Calu3 (cell line): ENCODE results near the gene TRIM67. TPM values are rescaled to one million over a fixed set of nuclear protein-coding genes. Genes with fewer than 3 reads are reported as not detected.
A peak's percentile ranks its signal among the peaks of the same experiment; 100 is the strongest.

ENCODE experiments used
- Bru-seq: library from RNA; stranded (reverse); fragments of 400-500 nt; gene quantifications from one replicate; lab custom pipeline; 2021; lab: Mats Ljungman, UMichigan
- BruChase-seq, 2 experiments: library from RNA; stranded (reverse); fragments of 400-500 nt; gene quantifications; one replicate each; lab custom pipeline; 2021; lab: Mats Ljungman, UMichigan
- BruUV-seq: library from RNA; stranded (reverse); fragments of 400-500 nt; replicated peaks from 2 replicates; lab custom pipeline; 2021; lab: Mats Ljungman, UMichigan
- CTCF ChIA-PET: fragments of 300-600 bp; sonication (Branson Sonifier 250); formaldehyde crosslinking; loops from one replicate; lab custom pipeline; 2022; ENCODE audit warnings: antibody characterized with exemption; lab: Charles Lee
- DNase-seq: peaks from one replicate; pipeline ENCODE4 v3.0.0; 2022
- H3K27ac Mint-ChIP-seq: one replicate; pipeline ENCODE4 v1.8.0; 2022; ENCODE audit warnings: mixed read lengths; ENCODE audit not compliant: unreplicated experiment
- H3K27me3 Mint-ChIP-seq: one replicate; pipeline ENCODE4 v1.8.0; 2022; ENCODE audit warnings: mixed read lengths; ENCODE audit not compliant: unreplicated experiment
- H3K36me3 Mint-ChIP-seq: one replicate; pipeline ENCODE4 v1.8.0; 2022; ENCODE audit warnings: mild to moderate bottlenecking, moderate library complexity, mixed read lengths; ENCODE audit not compliant: insufficient read depth, unreplicated experiment
- H3K4me1 Mint-ChIP-seq: one replicate; pipeline ENCODE4 v1.8.0; 2022; ENCODE audit warnings: mild to moderate bottlenecking, low read depth, mixed read lengths; ENCODE audit not compliant: unreplicated experiment
- H3K4me3 Mint-ChIP-seq: one replicate; pipeline ENCODE4 v1.8.0; 2022; ENCODE audit warnings: mild to moderate bottlenecking, low read depth, moderate library complexity, mixed read lengths; ENCODE audit not compliant: unreplicated experiment
- H3K9me3 Mint-ChIP-seq: one replicate; pipeline ENCODE4 v1.8.0; 2022; ENCODE audit warnings: low read depth, mixed read lengths; ENCODE audit not compliant: unreplicated experiment
- intact Hi-C: fragments of 100-400 bp; cut with micrococcal nuclease; formaldehyde crosslinking; loops from one replicate; pipeline ENCODE4 v1.10.0; 2022; ENCODE audit not compliant: unreplicated experiment
- long read RNA-seq: library from polyadenylated mRNA; stranded (forward); transcript quantifications from one replicate; pipeline ENCODE4 v2.0.0, GENCODE V29; 2022
- total RNA-seq: library from RNA; stranded (reverse); gene quantifications from 2 replicates; pipeline ENCODE4 v1.2.3, GENCODE V29; 2022
- TF ChIP-seq, protein P1 (sequence below): fragments of 200-600 bp; IDR thresholded peaks from one replicate; pipeline ENCODE4 v1.8.0; 2022; ENCODE audit warnings: antibody characterized with exemption; ENCODE audit not compliant: unreplicated experiment

The TRIM67 gene
- total RNA-seq (0.09 and 0.15 TPM in 2 replicates), Bru-seq, nascent RNA (percentile 9 among the genes with signal in this experiment), BruChase-seq, experiment 1, labeled RNA remaining after a 6-hour chase (percentile 7 among the genes with signal in this experiment), BruChase-seq, experiment 2, labeled RNA remaining after a 2-hour chase (percentile 3 among the genes with signal in this experiment)
- long read RNA-seq: 0 reads

DNA sequence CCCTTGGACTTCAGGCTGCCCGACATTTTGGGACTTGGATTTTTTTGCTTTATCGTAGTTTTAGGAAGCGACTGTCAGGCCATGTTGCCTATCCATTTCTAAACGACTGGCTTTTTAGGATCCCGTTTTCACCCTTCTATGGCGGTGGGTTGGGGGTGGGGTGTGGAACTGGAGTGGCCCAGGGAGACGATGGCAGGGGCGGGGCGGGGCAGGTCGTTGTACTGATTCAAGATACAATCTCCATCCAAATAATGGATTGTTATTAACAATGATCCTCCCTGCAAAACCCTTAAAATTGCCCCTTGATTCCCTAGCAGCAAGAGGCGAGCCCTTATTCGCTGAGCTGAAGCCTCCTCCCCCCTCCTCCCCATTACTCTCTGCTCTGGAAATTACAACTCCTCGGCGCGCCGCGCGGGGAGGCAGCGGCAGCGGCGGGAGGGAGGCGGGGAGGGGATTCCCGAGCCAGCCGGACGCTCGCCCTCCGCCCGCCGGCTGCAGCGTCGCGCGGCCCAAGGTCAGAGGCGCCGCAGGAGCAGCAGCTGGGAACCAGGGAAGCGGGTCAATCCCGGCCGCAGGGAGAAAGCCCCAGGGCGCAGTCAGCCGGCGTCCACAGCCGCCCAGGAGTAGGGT lies at the start of gene TRIM67:
Gene TRIM67, plus strand, starts transcription at position 392 of the 630 bp plus-strand sequence. CDS start 912 bp downstream, outside the sequence.
- Mint-ChIP-seq H3K27ac (no peak within 1 kb of the TSS), H3K36me3 (no peaks in the 10 kb centered on the region), H3K4me3 (peak within 1 kb of the TSS; percentile 59), H3K4me1 (no peaks in the 10 kb centered on the region), H3K27me3 (peaks cover 76% of the 10 kb centered on the region), H3K9me3 (no peaks in the 10 kb centered on the region)
- DNase-seq: no peak
- TF ChIP-seq, protein P1, sequence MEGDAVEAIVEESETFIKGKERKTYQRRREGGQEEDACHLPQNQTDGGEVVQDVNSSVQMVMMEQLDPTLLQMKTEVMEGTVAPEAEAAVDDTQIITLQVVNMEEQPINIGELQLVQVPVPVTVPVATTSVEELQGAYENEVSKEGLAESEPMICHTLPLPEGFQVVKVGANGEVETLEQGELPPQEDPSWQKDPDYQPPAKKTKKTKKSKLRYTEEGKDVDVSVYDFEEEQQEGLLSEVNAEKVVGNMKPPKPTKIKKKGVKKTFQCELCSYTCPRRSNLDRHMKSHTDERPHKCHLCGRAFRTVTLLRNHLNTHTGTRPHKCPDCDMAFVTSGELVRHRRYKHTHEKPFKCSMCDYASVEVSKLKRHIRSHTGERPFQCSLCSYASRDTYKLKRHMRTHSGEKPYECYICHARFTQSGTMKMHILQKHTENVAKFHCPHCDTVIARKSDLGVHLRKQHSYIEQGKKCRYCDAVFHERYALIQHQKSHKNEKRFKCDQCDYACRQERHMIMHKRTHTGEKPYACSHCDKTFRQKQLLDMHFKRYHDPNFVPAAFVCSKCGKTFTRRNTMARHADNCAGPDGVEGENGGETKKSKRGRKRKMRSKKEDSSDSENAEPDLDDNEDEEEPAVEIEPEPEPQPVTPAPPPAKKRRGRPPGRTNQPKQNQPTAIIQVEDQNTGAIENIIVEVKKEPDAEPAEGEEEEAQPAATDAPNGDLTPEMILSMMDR: no peak
- intact Hi-C loops: no loop called here
- no TSS peak for BruUV-seq
- CTCF ChIA-PET: interaction anchor here (1.0 kb wide), 2 partner anchors 14 to 33 kb away, joined by 3 read pairs; no protein-coding TSS in a partner anchor

DNA sequence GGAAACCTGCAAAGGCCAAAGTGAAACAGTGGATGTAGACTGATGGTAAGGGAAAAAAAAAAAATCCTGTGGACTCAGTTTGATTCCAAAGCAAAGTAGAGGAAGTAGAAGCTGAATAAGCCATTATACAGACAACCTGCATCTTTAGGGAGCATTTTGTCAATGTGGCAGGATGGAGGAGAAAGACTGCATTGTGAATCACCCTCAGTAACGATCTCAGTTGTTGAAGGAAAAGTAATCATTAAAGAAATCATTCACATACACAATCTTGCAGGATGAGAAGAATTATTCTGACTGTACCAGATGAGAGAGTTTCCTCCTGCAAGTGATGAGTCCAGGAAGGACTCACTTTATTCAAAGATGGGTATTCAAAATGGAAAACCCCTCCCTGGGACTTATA lies 45.1 kb upstream of the TRIM67 start:
- BruUV-seq: no TSS peak
- Mint-ChIP-seq H3K27me3 (no peaks in the 10 kb centered on the region), H3K4me1 (peaks cover 8% of the 10 kb centered on the region), H3K27ac (no peak overlapping the region), H3K36me3 (no peaks in the 10 kb centered on the region), H3K9me3 (peaks cover 2% of the 10 kb centered on the region), H3K4me3 (no peak overlapping the region)
- intact Hi-C loops: no loop called here
- DNase-seq: no peak
- TF ChIP-seq, protein P1: no peak
- CTCF ChIA-PET: no interaction called here

DNA sequence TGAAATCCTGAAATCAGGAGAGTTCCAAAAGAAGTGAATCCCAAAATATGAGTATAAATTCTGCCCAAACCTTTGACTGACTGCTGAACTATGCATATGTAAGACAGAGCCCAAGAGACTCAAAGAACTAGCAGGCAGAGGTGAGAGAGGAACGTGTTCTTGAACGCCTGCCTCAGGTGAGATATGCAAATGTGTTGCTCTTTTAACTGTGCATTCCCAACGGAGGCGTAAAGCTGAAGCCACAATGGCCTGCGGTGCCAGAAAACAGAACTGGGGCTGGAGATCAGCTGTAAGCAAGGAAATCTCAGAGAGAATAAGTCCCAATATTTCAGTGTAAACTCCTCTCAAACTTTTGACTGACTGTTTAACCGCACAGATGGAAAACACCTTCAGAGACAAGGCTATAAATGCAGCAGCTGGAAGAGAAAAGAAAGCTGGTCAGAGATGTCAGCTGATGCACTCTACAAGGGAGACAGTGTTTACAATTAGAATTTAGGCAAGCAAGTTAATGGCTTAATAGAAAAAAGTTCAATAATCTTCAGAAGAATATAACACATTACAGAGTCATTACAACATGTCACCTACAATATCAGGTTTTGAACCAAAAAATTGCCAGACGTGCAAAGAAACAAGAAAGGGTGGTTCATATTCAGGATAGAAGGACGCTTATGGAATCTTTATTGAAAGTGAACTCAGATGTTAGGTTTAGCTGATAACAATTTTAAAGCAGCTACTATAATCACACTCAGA lies 43.0 kb upstream of the TRIM67 start:
- Mint-ChIP-seq H3K4me1 (peaks cover 8% of the 10 kb centered on the region), H3K27ac (no peak overlapping the region), H3K36me3 (no peaks in the 10 kb centered on the region), H3K27me3 (no peaks in the 10 kb centered on the region), H3K9me3 (peaks cover 3% of the 10 kb centered on the region), H3K4me3 (no peak overlapping the region)
- TF ChIP-seq, protein P1: no peak
- intact Hi-C loops: no loop called here
- no TSS peak for BruUV-seq
- CTCF ChIA-PET: no interaction called here
- no peak for DNase-seq

DNA sequence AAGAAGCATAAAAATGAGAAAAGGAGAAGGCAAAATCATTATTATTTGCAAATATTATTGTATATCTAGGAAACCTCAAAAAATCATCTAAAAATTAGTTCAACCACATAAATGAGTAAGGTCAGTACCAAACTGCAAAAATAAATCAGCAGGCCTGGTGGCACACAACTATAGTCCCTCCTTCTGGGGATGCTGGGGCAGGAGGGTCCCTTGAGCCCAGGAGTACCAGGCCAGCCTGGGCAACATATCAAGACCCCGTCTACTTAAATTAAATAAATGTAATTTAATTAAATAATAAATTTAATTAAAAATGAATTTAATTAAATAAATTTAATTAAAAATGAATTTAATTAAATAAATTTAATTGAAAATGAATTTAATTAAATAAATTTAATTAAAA lies 40.3 kb upstream of the TRIM67 start:
- BruUV-seq: no TSS peak
- no peak for DNase-seq
- Mint-ChIP-seq H3K4me3 (no peak overlapping the region), H3K27me3 (no peaks in the 10 kb centered on the region), H3K4me1 (peaks cover 4% of the 10 kb centered on the region), H3K36me3 (no peaks in the 10 kb centered on the region), H3K9me3 (peaks cover 3% of the 10 kb centered on the region), H3K27ac (no peak overlapping the region)
- intact Hi-C loops: no loop called here
- CTCF ChIA-PET: no interaction called here
- TF ChIP-seq, protein P1: no peak
